ENCODE measurements around the gene PSKH1. TPM values are rescaled to one million over a fixed set of nuclear protein-coding genes. Genes with fewer than 3 reads are reported as not detected.

The PSKH1 gene
- total and polyA plus RNA-seq, 9 of the 15 experiments (the other 6 are each of a cell fraction or from before 2014, with no cell fraction given) = 0.96 to 20.9 (median 9.4) TPM

DNA sequence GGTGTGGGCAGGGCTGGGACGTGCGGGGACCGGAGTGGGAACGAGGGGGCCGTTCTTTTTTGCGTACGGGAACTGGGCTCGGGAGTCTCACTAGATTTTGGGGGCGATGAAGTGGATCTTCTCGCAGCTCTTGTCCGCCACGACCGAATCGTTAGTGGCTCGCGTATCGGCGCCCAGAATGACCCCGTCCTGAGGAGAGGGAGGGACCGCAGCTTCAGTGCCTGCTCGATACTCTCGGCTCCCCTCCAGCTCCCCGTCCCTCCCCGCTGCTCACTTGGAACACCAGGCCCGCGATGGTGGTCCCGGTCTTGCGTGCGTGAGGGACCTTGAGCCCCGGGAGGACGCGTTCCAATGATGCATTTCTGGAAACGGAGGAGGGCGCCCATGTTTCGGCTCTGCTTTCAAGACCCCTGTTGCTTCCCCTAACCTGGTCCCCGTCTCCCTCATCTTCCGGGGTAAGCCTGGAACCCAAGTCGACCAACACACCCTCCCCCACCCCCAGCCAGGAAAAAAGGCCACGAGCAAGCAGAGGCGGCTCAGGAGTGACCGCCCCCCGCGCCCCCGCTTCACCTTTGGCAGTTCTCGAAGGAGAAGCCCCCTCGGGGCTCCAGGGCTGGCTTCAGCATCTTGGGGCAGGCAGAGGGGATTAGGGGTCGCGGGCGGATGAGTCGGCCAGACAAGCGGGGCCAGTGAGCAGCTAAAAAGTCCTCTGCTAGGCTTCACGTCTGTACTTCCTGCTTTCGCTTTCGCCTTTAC lies 43.2 kb downstream of the PSKH1 start, which contains the start of gene PSMB10 (continued):
- TF ChIP-seq, protein P1, sequence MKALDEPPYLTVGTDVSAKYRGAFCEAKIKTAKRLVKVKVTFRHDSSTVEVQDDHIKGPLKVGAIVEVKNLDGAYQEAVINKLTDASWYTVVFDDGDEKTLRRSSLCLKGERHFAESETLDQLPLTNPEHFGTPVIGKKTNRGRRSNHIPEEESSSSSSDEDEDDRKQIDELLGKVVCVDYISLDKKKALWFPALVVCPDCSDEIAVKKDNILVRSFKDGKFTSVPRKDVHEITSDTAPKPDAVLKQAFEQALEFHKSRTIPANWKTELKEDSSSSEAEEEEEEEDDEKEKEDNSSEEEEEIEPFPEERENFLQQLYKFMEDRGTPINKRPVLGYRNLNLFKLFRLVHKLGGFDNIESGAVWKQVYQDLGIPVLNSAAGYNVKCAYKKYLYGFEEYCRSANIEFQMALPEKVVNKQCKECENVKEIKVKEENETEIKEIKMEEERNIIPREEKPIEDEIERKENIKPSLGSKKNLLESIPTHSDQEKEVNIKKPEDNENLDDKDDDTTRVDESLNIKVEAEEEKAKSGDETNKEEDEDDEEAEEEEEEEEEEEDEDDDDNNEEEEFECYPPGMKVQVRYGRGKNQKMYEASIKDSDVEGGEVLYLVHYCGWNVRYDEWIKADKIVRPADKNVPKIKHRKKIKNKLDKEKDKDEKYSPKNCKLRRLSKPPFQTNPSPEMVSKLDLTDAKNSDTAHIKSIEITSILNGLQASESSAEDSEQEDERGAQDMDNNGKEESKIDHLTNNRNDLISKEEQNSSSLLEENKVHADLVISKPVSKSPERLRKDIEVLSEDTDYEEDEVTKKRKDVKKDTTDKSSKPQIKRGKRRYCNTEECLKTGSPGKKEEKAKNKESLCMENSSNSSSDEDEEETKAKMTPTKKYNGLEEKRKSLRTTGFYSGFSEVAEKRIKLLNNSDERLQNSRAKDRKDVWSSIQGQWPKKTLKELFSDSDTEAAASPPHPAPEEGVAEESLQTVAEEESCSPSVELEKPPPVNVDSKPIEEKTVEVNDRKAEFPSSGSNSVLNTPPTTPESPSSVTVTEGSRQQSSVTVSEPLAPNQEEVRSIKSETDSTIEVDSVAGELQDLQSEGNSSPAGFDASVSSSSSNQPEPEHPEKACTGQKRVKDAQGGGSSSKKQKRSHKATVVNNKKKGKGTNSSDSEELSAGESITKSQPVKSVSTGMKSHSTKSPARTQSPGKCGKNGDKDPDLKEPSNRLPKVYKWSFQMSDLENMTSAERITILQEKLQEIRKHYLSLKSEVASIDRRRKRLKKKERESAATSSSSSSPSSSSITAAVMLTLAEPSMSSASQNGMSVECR (CRISPR knock-in tag; IDR thresholded peaks at IDR 0.05) = peak; percentile 14; the same call in 1 of the 2 replicates
- TF ChIP-seq CHD1 (IDR thresholded peaks at IDR 0.05; ENCODE audit: low read length) (peak; percentile 64), GTF2A2 (tag; IDR thresholded peaks at IDR 0.05) (no peak), PHF8 (IDR thresholded peaks at IDR 0.05; ENCODE audit: borderline replicate concordance, low read length) (peak; percentile 25), ATF1 (CRISPR knock-in tag; IDR thresholded peaks at IDR 0.05) (no peak), ATF1 (tag; IDR thresholded peaks at IDR 0.05) (0 out of 2 replicates have a peak, but pooled peaks have one; percentile 3), CREM (IDR thresholded peaks at IDR 0.05; ENCODE audit: low read depth) (peak; percentile 40), IRF2 (CRISPR knock-in tag; IDR thresholded peaks at IDR 0.05) (peak; percentile 67; the same call in 1 of the 2 replicates), POLR2G (IDR thresholded peaks at IDR 0.05; ENCODE audit: low read depth, low read length) (peak; percentile 79), SIN3A (IDR thresholded peaks at IDR 0.05; ENCODE audit: borderline replicate concordance in 2 of 2, control insufficient read depth in 1 of 2, low read depth in 2 of 2, low read length in 2 of 2) (0 out of 4 replicates have a peak, but pooled peaks have one; percentile 10 to 54), NR2C2 (CRISPR knock-in tag; IDR thresholded peaks at IDR 0.05) (0 out of 2 replicates have a peak, but pooled peaks have one; percentile 48), NR2C2 (tag; IDR thresholded peaks at IDR 0.05) (no peak; the same call in 1 of the 2 replicates), ETV1 (tag; conservative IDR thresholded peaks at IDR 0.05; ENCODE audit: low read depth) (0 out of 2 replicates have a peak, but pooled peaks have one; percentile 44), SAP30 (IDR thresholded peaks at IDR 0.05; ENCODE audit: borderline replicate concordance, insufficient read depth, low read depth, low read length, poor library complexity, severe bottlenecking) (peak; percentile 5), NR4A1 (CRISPR knock-in tag; IDR thresholded peaks at IDR 0.05) (no peak), NR4A1 (tag; IDR thresholded peaks at IDR 0.05) (no peak), LEF1 (IDR thresholded peaks at IDR 0.05) (0 out of 2 replicates have a peak, but pooled peaks have one; percentile 21), SOX6 (IDR thresholded peaks at IDR 0.05) (no peak), HNRNPLL (IDR thresholded peaks at IDR 0.05; ENCODE audit: low read depth, low read length, poor library complexity, severe bottlenecking) (peak; percentile 8)
- TF ChIP-seq, protein P2, sequence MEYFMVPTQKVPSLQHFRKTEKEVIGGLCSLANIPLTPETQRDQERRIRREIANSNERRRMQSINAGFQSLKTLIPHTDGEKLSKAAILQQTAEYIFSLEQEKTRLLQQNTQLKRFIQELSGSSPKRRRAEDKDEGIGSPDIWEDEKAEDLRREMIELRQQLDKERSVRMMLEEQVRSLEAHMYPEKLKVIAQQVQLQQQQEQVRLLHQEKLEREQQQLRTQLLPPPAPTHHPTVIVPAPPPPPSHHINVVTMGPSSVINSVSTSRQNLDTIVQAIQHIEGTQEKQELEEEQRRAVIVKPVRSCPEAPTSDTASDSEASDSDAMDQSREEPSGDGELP (CRISPR knock-in tag; IDR thresholded peaks at IDR 0.05; ENCODE audit: borderline replicate concordance) = peak; percentile 67; the same call in 1 of the 2 replicates
- TF ChIP-seq, protein P3, sequence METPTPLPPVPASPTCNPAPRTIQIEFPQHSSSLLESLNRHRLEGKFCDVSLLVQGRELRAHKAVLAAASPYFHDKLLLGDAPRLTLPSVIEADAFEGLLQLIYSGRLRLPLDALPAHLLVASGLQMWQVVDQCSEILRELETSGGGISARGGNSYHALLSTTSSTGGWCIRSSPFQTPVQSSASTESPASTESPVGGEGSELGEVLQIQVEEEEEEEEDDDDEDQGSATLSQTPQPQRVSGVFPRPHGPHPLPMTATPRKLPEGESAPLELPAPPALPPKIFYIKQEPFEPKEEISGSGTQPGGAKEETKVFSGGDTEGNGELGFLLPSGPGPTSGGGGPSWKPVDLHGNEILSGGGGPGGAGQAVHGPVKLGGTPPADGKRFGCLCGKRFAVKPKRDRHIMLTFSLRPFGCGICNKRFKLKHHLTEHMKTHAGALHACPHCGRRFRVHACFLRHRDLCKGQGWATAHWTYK (CRISPR knock-in tag; IDR thresholded peaks at IDR 0.05) = peak; percentile 52; the same call in 1 of the 2 replicates
